ENCODE measurements around the gene MDM1.
A peak's percentile ranks its signal among the peaks of the same experiment; 100 is the strongest.

MDM1 gene

DNA sequence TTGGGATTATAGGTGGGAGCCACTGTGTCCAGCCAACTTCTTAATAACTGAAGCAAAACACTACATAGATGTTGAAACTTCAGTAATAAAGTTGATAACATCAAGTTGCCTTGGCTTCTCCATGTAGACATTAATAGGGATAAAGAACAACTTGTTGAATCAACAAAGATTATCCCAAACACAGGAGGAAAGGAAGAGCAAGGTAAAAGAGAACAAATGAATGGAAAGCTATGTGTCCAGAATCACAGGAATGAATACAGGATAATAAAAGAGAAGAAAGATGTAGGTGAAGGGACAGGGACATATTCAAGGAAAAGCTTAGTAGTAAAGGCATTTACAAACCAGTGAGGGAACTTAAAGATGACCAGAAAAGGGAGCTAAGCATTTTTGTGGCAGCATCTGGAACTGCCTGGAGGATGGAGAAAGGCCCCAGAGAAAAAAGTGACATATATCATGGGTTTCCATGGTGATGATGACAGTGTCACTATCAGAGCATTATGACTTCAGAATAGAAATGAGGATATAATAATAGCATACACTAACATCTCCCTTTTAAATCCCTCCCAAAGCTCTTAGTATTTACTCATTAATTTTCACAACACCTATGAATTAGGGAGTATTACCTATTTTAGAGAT is 24.0 kb upstream of the MDM1 start:
- DNase-seq (ENCODE audit: low spot score): no peak

- no peak for DNase-seq (ENCODE audit: low spot score)
Observed at GRCh38 chr12:68354977-68355541, 22.9 kb upstream of the MDM1 start.

DNA sequence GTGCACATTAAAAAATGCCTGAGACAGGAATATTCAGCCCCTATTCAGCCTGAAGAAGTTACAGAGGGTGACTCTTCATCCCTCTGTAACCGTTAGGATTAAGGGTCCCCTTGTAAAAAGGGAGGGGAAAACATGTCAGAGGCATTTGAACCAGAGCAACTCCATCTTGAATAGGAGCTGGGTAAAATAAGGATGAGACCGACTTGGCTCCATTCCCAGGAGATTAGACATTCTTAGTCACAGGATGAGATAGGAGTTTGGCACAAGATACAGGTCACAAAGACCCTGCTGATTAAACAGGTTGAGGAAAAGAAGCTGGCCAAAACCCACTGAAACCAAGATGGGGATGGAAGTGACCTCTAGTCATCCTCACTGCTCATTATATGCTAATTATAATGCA is 19.9 kb upstream of the MDM1 start:
- no peak for DNase-seq (ENCODE audit: low spot score)

GRCh38 chr12:68350753-68351152 is 18.6 kb upstream of the MDM1 start:
- DNase-seq (ENCODE audit: low spot score): no peak

GRCh38 chr12:68349921-68350606 is 17.9 kb upstream of the MDM1 start:
- DNase-seq (ENCODE audit: low spot score): no peak

DNA sequence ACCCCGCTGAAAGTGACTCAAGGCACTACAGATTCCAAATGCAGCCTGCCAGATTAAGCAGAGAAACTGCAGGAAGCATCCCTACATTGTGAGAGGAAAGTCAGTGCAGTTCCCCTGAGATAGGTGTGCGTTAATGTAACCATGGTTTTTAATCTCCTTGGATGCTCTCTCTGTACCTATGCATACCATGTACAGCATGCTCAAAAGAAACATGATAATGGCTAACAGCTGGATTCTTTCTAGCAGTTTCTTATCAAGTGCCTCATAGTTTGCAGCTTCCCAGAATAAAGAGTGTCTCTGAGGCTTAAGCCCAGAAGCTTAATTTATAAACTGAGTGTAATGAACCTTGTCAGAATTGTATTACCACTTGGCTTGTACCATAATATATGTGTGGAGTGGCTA is 17.1 kb upstream of the MDM1 start:
- no peak for DNase-seq (ENCODE audit: low spot score)

- no peak for DNase-seq (ENCODE audit: low spot score)
Observed at GRCh38 chr12:68348419-68348818, 16.3 kb upstream of the MDM1 start.

DNA sequence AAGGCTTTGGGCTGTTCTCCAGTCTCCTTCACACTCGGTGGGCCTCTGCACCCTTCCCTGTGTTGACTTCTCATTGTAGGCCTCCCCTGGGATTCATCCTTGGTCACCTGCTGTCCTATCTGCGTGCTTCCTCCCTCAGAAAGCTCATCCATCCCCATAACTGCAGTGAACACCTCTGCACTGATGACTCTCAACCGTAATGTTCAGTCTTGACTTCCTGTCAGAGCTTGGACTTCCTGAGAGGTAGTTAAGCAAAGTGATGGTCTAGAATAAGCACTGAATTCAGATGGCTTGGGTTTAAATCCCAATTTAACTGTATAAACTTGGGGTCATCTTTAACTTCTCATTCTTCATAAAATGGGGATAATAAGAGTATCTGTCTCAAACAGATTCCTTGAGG is 13.6 kb upstream of the MDM1 start:
- no peak for DNase-seq (ENCODE audit: low spot score)

DNA sequence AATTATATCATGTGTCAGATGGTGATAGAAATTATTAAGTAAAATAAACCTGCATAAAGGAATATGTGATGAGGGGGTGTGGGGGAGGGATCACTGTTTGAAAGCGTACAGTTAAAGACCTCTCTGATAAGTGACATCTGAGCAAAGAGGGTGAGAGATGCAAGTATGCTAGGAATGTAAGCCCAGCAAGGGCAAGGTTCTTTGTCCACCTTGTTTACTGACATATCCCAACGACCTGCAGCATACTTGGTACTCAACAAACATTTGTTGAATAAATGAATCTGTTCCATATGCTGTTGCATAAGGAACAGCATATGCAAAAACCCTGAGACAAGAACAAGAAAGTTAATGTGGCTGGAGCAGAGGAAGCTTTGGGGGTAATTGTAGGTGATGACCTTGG is 12.0 kb upstream of the MDM1 start:
- DNase-seq (ENCODE audit: low spot score): peak; percentile 37

DNA sequence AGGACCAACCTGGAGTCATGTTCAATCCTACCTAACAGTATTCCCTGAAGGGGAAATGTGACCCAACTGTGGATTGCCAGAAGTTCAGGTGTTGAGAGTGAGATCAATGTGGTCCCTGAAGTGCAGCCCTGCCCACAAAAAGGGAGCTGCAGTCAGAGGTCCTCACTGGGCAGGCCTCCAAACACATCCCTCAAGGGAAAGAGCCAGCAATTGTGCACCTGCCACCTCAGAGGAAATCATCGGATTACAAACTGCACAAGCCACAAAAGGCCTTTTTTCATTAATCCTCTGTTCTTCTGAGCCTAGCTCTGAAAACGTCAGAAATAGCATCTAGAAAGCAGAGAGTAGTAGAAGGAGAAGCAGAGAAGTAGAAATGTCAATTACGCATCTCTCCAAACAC is 10.8 kb upstream of the MDM1 start:
- no peak for DNase-seq (ENCODE audit: low spot score)

GRCh38 chr12:68341822-68342221 is 9.7 kb upstream of the MDM1 start:
- no peak for DNase-seq (ENCODE audit: low spot score)

DNA sequence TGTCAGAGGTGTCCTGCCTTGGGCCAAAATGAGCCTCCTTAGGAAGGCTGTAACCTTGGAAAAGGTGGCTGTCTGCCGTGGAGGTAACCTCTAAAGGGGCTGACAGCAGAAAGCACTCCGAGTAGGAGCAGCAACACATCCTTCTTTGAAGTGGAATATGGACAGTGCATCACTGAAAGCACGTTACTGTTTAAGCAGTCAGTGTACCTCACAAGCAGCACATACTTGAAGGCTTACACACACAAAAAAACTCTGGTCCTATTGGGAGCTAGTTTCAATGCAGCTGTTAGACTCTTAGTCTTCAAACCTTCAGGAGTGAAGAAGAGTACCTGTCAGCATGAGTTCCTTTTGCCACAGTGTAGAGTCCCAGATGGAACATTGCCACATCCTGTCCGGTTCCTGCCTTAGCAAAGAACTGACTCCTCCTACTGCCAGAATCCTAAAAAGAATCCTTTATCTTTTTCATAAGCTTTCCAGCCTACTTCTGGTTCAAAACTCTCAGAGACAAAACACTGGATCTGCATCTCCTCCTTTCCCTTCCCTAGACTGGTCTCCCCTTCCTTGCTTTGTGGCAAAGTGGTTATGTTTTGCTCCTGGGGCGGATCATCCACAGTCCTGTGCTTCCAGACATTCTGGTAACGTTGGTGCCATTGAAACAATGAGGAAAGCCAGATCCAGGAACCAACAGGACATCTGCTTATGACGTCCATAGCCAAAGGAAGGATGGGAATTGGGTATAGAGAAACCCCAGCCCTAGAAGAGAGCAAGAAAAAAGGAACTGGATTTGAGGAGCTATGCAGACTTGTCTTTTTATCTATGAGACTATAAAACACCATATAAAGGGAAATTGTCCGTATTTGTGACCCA is 8.5 kb upstream of the MDM1 start:
- no peak for DNase-seq (ENCODE audit: low spot score)

DNA sequence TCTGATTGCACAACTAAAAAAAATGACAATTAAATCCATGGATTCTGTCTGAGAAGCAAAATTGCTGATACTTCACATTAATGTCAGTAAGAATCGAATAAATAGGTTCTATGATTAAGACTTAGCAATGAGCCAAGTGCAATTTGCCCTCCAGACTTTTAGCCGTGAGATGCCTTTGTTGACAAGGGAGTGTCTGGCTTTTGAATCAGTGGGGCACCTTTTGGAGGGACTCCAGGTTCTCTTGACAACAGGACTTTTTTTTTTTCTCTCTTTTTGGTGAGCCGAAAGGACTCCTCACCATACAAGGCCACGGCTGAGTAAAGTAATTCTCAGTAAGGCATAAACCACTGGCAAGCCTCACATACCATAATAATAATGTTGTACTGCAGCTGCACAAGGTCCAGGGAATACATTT is 4.7 kb upstream of the MDM1 start:
- DNase-seq (ENCODE audit: low spot score): no peak

DNA sequence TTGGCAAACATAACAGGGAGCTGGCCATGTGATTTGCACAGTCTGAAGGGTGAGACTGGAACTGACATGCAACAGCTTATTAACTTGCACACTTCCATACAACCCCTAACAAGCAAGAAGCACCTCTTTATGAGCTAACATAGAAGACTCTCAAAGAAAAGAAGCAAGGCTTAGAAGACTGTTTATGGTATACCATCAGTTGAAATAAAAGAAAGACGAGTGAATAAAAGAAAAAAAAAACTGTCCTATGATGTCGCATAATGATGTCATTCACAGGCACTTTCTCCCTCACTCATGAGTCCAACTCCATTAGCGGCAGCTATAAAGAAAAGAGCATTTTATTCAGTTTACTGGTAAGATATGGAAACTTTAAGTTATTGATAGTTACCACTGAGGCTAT is 3.3 kb upstream of the MDM1 start:
- no peak for DNase-seq (ENCODE audit: low spot score)

DNA sequence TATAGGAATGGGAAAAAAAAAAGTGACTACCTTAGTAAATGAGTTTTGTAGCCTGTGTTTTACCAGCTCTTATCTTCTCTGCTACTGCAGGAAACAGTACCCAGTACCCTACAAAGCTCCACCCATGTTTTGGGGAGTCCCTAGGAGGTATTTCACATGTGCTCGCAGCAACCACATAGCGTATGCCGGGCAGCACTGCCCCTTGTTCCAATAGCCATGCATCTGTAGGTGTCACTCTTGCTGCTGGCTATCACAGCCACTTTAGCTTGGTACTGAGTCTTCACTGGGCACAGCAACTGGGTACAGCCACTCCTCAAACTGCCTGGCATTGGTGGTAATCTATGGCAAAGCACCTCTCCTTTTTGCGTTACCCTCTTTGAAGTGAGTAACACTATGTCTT is 2.0 kb upstream of the MDM1 start:
- no peak for DNase-seq (ENCODE audit: low spot score)

- no peak for DNase-seq (ENCODE audit: low spot score)
Observed at GRCh38 chr12:68332728-68333630, 817 bp upstream of the MDM1 start.

DNA sequence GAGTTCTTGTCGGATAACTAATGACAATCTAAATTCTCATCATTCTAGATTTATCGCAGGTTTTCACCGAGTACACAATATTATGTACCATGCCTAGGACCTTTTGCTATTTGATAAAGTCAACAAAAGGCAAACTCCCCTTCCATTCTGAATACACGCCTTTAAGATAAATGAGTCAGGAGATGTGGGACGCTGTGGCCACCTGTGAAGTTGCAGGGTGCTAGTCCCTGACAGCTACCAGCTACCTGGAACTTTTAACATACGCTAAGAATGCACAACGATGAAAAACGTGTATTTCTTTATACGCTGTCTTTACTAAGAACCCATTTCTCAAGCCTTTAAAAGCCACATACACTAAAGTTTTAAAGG is 678 bp downstream of the MDM1 start:
- no peak for DNase-seq (ENCODE audit: low spot score)

DNA sequence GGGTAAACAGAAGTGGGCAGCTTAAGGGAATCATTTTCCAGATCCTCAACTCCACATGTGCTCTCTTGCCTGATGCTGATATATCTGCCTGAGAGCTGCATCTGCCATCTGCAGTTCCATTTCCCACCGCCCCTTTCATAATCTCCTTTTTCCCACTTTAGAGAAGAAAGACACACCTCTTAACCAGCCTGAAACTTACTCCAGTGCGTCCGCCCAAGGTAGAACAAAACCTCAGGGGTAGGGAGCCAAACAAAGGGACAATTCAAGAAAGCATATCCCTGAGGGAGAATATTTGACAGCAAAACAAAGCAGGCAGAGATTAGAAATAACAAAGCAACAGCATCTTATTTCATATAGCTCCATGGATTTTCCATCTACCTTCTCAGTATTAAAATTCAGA is 4.3 kb downstream of the MDM1 start:
- no peak for DNase-seq (ENCODE audit: low spot score)

GRCh38 chr12:68326716-68327115 is 5.4 kb downstream of the MDM1 start:
- no peak for DNase-seq (ENCODE audit: low spot score)

DNA sequence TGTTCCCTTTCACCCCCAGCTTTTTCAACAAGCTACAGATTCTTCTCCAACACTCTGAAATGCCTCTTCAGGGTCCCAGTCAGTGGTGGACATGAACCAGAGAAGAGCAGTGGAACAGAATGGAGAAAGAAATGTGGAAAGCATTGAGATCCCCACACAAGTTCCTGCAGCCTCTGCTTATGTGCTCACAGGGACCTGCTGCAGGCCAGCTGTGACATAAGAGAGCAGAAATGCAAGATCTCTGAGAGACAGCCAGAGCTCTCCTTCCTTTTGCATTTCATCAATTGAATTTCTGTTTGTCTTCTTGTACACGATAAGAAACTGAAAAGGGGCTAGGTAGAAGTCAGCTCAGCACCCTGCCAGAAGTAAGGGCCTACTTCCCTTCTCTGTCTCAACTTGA is 6.2 kb downstream of the MDM1 start:
- no peak for DNase-seq (ENCODE audit: low spot score)

DNA sequence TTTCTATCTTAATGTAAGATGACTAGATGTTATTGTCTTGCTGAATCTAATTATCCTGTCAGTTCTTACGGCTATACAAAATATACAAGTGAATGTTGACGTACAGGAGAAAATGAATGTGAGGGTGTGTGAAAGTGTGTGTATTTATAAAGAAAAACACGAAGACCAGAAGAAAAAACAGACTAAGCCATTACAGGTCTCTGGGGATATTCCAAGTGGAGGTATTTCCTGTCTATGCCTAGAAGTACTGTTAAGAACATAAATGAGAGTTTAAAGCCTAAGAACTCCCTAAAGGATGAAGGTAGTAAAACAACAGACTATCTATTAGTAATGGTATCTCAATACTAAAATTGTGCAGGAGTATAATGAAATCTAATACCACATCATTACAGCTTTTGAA is 7.6 kb downstream of the MDM1 start:
- DNase-seq (ENCODE audit: low spot score): no peak

DNA sequence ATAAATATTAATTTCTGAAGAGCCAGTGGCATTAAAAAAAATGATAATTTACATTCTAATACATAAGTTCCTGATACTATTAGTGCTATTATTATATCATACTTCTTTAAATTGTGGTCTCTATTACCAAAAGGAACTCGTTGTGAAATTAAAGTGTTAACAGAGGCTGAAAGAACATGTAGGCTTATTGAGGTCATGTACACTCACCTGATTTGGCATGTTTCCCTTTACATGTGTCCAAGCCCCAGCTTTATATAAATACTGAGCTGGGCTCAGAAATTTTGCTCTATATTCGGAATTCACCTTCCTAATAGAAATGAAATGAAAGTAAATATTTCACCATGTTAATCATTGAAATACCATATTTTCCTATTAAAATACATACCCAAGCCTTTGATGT is 11.0 kb downstream of the MDM1 start:
- no peak for DNase-seq (ENCODE audit: low spot score)

All from iPS-NIHi11 (cell line).